Measurements from ENCODE around the gene AURKB.
A peak's percentile ranks its signal among the peaks of the same experiment; 100 is the strongest.
"Not testable (repeated sequence)": the region's sequence is repeated elsewhere in the genome, so short reads cannot be mapped to it uniquely, and the experiment has no call there.

Gene AURKB

DNA sequence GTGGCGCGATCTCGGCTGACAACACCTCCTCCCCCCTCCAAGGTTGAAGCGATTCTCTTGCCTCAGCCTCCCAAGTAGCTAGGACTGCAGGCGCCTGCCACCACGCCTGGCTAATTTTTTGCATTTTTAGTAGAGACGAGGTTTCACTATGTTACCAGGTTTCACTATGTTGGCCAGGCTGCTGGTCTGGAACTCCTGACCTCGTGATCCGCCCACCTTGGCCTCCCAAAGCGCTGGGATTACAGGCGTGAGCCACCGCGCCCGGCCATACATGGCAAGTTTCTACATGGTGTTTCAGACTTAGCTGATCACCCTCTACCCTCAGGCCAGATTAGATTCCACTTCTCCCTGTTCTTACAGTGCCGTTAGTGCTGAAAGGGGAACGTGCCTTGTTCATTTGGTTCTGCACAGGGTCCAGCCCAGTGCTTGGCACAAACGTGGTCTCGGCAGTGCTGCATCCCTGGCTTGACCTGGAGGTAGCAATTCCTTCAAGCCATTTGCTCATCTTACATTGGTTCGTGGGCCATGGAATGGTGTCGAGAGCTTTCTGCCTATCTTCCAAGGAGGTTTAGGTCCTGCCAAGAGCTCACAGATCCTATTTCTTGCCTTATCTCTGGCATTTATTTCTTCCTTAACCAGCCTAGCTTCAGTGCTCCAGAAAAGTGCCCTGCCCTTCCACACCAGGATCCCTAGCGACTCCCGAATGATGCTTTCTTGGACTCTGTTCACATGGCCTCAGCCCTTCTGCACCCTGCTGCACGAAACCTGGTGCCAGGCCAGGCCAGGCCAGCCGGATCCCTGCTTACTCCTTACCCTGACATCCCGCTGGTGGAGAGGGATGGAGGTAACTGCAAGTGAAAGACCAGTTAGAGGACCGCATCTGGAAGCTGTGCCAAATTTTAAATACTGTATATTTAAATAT, 14.8 kb upstream of the AURKB start:
- DNase-seq = no peak

GRCh38 chr17:8223356-8224126, 13.2 kb upstream of the AURKB start:
- DNase-seq = peak; percentile 41

DNA sequence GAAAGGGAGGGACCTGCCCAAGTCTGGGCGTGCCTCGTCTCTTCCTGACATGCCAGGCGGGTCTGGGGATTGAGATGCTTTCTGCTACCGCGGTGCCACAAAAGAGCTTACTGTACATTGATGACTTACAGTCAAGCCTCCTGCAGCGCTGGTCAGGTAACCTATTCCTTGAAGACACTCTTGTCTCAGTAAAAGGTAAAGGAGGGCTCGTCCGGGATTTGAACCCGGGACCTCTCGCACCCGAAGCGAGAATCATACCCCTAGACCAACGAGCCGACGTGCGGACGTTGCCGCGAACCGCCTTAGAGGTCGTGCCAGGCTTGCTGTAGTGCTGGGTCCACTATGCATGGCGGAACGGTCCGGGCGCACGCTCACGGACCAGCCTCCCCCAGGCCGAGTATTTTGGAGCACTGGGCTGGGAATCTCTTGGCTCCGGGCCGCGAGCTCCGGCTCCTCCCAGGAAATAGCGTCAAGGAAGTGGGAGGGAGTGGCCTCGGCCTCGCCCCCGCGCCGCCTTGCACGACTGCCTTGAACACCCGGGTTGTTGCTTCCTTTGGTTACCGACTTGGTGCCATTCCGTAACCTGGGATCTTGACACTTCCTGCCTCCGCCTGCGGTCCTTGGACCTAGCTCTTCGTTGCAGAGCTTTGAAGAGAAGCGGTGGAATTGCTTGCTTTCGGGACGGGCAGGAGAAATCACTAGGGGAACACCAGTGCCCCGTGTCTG, 12.4 kb upstream of the AURKB start:
- DNase-seq = peak; percentile 98

DNA sequence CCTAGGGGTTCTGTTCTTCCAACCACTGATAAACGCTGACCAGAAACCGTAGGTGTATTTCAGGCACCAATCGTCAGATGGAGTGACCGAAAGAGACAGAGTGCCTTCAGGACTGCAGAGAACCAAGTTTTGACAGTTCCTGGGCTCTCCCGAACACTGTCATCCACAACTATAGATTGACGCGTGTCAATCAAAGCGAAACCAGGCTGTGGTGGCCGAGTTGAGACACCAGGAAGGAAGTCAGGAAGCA, 11.9 kb upstream of the AURKB start:
- no peak for DNase-seq

- DNase-seq = peak; percentile 90
Measured at GRCh38 chr17:8221663-8222379, 11.4 kb upstream of the AURKB start.

GRCh38 chr17:8220783-8221662, 10.6 kb upstream of the AURKB start:
- DNase-seq = peak; percentile 92

DNA sequence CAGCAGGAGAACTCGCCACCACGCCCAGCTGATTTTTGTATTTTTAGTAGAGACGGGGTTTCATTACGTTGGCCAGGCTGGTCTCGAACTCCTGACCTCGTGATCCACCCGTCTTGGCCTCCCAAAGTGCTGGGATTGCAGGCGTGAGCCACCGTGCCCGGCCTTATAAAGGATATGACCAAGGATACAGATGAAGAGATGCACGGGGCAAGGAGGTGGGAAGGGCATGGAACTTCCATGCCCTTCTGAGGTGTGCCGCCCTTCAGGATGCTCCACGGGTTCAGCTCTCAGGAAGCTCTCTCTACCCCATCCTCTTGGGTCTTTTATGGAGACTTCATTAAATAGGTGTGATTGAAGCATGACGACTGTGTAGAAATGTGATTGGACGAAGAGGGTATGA, 3.6 kb upstream of the AURKB start:
- not testable (repeated sequence) for DNase-seq

DNA sequence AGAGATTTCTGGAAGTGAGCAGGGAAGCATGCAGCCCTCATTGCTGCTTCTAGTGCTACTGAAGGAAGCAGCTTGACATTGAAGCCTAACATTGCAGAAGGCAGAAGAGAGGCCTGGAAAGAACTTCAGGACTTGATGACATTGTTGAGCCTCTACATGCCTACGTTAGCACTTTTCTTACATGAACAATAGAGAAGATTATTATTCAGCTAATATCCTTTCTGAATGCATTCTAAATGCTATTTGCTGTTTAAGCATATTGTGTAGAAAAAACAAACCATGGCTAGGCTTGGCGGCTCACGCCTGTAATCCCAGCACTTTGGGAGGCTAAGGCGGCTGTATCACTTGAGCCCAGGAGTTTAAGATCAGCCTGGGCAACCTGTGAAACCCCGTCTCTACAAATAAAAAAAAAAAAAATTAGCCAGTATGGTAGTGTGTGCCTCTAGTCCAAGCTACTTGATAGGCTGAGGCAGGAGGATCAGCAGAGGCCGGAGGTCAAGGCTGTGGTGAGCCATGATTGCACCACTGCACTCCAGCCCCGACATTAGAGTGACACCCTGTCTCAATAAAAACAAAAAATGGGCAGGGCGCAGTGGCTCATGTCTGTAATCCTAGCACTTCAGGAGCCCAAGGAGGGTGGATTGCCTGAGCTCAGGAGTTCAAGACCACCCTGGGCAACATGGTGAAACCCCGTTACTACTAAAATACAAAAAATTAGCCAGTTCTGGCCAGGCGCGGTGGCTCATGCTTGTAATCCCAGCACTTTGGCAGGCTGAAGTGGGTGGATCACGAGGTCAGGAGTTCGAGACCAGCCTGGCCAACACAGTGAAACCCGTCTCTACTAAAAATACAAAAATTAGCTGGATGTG, 2.2 kb upstream of the AURKB start:
- DNase-seq = no peak

DNA sequence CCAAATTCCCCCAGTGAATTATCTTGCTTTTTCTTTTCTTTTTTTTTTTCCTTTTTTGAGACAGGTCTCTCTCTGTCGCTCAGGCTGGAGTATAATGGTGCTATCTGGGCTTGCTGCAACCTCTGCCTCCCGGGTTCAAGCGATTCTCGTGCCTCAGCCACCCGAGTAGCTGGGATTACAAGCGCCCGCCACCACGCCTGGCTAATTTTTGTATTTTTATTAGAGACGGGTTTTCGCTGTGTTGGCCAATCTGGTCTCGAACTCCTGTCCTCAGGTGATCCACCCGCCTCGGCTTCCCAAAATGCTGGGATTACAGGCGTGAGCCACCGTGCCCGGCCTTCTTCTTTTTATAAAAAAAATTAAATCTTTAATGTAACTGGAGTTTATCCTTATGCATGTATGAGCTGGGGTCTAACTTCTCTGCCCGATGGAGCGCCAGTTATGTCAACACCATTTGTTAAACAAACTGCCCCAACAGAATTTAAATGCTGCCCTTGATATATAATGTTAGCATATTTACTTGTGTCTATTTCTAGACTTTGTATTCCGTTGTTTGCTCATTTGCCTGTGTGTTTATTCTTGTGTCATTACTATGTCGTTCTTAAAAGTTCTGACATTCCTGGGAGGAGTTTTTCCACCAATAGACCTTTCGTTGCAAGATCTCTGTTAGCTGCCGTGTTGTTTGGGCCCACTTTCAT, 535 bp upstream of the AURKB start:
- no peak for DNase-seq

GRCh38 chr17:8206536-8206935, 3.8 kb downstream of the AURKB start:
- no peak for DNase-seq

- no peak for DNase-seq
Measured at GRCh38 chr17:8204761-8205555, 5.4 kb downstream of the AURKB start.

DNA sequence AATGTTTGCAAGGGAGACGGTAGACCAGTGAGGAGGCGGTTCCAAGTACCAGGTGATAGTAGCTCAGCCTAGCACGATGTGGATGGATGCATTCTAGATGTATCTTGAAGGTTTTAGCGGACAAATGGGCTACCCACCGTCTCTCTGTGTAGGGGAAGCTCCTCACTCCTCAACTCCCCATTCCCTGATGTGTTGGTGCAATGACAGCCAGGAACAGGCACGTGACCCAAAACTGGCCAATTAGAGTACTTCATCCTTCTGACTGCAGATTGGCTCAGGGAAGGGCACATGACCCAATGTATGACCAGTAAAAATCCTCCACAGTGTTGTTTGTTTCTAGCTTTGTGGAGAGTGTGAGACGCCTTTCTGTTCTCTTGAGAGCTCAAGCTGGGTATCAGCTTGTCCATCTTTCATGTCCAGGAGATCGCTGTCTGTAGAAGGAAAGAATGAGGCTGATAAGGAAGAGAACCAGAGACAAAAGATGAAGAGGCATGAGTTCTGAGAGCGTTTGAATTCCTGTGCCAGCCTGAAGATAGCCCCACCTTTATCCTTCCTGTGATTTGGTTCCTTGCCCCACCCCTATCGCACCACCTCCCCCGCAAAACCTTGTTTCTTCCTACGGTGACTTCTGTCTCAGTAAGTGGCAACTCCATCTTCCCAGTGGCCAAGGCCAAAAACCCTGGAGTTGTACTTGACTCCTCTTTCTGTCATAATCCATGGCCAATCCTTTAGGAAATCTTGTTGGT, 18.1 kb downstream of the AURKB start:
- peak; percentile 85 for DNase-seq

- no peak for DNase-seq
Measured at GRCh38 chr17:8190506-8190905, 19.9 kb downstream of the AURKB start.

GRCh38 chr17:8189711-8190477, 20.5 kb downstream of the AURKB start, which contains the start of gene BORCS6:
Gene BORCS6 (minus strand): TSS chr17:8190180. CDS start chr17:8190140, 40 bp downstream.
- DNase-seq = peak; percentile 98

DNA sequence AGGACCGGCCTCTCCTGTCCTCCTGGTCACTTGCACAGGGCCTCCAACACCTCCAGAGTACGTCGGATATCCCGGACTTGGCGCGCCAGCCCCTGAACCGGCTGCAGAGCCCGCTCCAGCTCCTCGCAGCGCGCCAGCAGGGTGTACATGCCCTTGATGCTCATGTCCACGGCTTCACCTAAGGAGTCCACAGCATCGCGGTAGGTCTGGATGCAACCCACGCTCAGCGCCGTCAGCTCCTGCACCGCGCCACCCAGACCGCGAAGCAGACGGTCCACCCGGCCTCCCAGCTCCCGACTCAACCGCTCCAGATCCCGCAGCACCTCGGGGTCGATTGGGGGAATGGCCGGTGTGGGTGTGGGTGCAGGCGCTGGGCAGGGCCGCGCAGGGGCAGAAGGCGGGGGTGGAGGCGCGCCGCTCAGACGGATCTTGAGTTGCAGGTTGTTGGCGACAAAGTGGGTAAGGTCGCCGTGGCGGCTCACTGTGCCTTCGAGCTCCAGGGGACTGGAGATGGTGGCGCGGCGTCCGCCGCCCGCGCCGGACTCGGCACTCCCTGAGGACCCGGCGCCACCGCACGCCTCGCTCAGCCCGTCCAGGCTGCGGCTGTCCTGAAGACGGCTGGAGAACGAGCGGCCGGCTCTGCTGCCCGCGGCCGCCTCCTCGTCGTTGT, 21.2 kb downstream of the AURKB start:
- DNase-seq = no peak

GRCh38 chr17:8188263-8188839, 22.0 kb downstream of the AURKB start:
- DNase-seq = no peak
